Spleen (tissue), 11 donors: ENCODE measurements around the gene BARX1. TPM values are rescaled to one million over a fixed set of nuclear protein-coding genes. Genes with fewer than 3 reads are reported as not detected.
"Not testable (repeated sequence)": the region's sequence is repeated elsewhere in the genome, so short reads cannot be mapped to it uniquely, and the experiment has no call there.

Experiments
- DNase-seq: peaks from one replicate; pipeline ENCODE4 v3.0.0-alpha.2; 2020
- H3K27ac ChIP-seq, 8 donors: fragments of 200-600 bp; sonication (generic) in 7 of 8; 1 replicate in 4 of 8; 2 replicates in 4 of 8; pipeline versions ENCODE4 v1.5.0 to v1.8.0; 2016 to 2021; ENCODE audit warnings: inconsistent platforms in 4 of 8, mild to moderate bottlenecking in 4 of 8, moderate library complexity in 1 of 8
- H3K27me3 ChIP-seq, 7 donors: fragments of 200-600 bp; sonication (generic) in 6 of 7; replicated peaks in 1 of 7; 1 replicate in 4 of 7; 2 replicates in 3 of 7; pipeline versions ENCODE4 v1.5.0 to v1.8.0; 2016 to 2021; ENCODE audit warnings: inconsistent platforms in 3 of 7, mild to moderate bottlenecking in 1 of 7
- H3K36me3 ChIP-seq, 6 donors: fragments of 200-600 bp; sonication (generic) in 5 of 6; 1 replicate in 4 of 6; 2 replicates in 2 of 6; pipeline versions ENCODE4 v1.5.0 to v1.8.0; 2016 to 2021; ENCODE audit warnings: inconsistent platforms in 2 of 6
- H3K4me1 ChIP-seq, 6 donors: fragments of 200-600 bp; sonication (generic) in 5 of 6; 1 replicate in 3 of 6; 2 replicates in 3 of 6; pipeline versions ENCODE4 v1.5.0 to v1.8.0; 2016 to 2021; ENCODE audit warnings: inconsistent platforms in 3 of 6
- H3K4me3 ChIP-seq, 8 donors: fragments of 200-600 bp; sonication (generic) in 7 of 8; 1 replicate in 4 of 8; 2 replicates in 4 of 8; pipeline versions ENCODE4 v1.5.0 to v1.8.0; 2016 to 2021; ENCODE audit warnings: inconsistent platforms in 4 of 8, mild to moderate bottlenecking in 4 of 8, moderate library complexity in 2 of 8
- H3K9me3 ChIP-seq, 8 donors: fragments of 200-600 bp; sonication (generic) in 7 of 8; 1 replicate in 4 of 8; 2 replicates in 4 of 8; pipeline versions ENCODE4 v1.5.0 to v1.8.0; 2016 to 2021; ENCODE audit warnings: inconsistent platforms in 4 of 8
- POLR2A ChIP-seq, 3 donors: fragments of 450-650 bp; IDR thresholded peaks; one replicate each; pipeline ENCODE4 v1.5.1; 2017; ENCODE audit warnings: antibody characterized with exemption in 3 of 3, mild to moderate bottlenecking in 1 of 3
- POLR2AphosphoS5 ChIP-seq, 3 donors: sonication (generic); formaldehyde crosslinking; IDR thresholded peaks; one replicate each; pipeline ENCODE4 v1.5.1; 2017; ENCODE audit warnings: antibody characterized with exemption in 3 of 3
- WGBS, 5 donors: extraction: QIAGEN DNeasy Blood & Tissue Kit in 3 of 5; methylation state at CpG; one replicate each; pipeline versions ENCODE4 v1.1.5 to v1.1.7; 2013 to 2018; 5-methylcytosine and 5-hydroxymethylcytosine counted together
- intact Hi-C: fragments of 100-400 bp; cut with DNase I; formaldehyde crosslinking; loops from one replicate; pipeline ENCODE4 v1.15.0; 2023; ENCODE audit warnings: low total_unique reads
- polyA plus RNA-seq, 3 donors: library from polyadenylated mRNA; stranded (reverse); fragments of 200-250 nt; gene quantifications; one replicate each; pipeline ENCODE4 v1.2.1, GENCODE V29; 2013
- total RNA-seq, 7 donors: library from RNA; depleted of rRNA in 3 of 7; stranded (reverse); fragments of >200 nt in 3 of 7; fragmentation: NEBNext Ultra II Directional in 4 of 7; extraction: Animal tissue kit (Norgen Biotek cat#: 25700) in 4 of 7; gene quantifications; one replicate each; pipeline versions ENCODE4 v1.1.0 to v1.2.1, GENCODE V29; 2016 to 2021
- TF ChIP-seq, protein P1 (sequence below), 11 experiments: fragments of 200-600 bp in 7 of 11; fragments of 450-650 bp in 4 of 11; sonication (generic) in 4 of 11; IDR thresholded peaks in 8 of 11; conservative IDR thresholded peaks in 3 of 11; 1 replicate in 7 of 11; 2 replicates in 4 of 11; pipeline versions ENCODE4 v1.4.0 to v1.8.0; 2016 to 2021; ENCODE audit warnings: antibody characterized with exemption in 11 of 11, inconsistent platforms in 4 of 11, mild to moderate bottlenecking in 1 of 11
- donor health status: healthy with polysubstance abuse.
- donor health status: DM: no; HTN: no; CAD: no; lungs with moderate emphysema.
- donor health status: DM: no; HTN: no; CAD: no.
- donor health status: Bipolar disorder and iron deficiency.
- donor health status: healthy.
- donor health status: DM: no; HTN: no; CAD: no.
- donor health status: DM: yes; HTN: yes; CAD: no.

BARX1 gene
- total and polyA plus RNA-seq, 10 donors: 0.07 to 0.21 TPM; not detected in 8

GRCh38 chr9:93975262-93975661, 20.1 kb upstream of the BARX1 start:
- no peak for TF ChIP-seq POLR2AphosphoS5 (IDR thresholded peaks at IDR 0.05)
- TF ChIP-seq POLR2A (IDR thresholded peaks at IDR 0.05): no peak
- TF ChIP-seq, protein P1, sequence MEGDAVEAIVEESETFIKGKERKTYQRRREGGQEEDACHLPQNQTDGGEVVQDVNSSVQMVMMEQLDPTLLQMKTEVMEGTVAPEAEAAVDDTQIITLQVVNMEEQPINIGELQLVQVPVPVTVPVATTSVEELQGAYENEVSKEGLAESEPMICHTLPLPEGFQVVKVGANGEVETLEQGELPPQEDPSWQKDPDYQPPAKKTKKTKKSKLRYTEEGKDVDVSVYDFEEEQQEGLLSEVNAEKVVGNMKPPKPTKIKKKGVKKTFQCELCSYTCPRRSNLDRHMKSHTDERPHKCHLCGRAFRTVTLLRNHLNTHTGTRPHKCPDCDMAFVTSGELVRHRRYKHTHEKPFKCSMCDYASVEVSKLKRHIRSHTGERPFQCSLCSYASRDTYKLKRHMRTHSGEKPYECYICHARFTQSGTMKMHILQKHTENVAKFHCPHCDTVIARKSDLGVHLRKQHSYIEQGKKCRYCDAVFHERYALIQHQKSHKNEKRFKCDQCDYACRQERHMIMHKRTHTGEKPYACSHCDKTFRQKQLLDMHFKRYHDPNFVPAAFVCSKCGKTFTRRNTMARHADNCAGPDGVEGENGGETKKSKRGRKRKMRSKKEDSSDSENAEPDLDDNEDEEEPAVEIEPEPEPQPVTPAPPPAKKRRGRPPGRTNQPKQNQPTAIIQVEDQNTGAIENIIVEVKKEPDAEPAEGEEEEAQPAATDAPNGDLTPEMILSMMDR (IDR thresholded peaks at IDR 0.05 in 8 of 11, conservative IDR thresholded peaks at IDR 0.05 in 3 of 11): no peak
- H3K27me3 ChIP-seq: peaks cover 0 to 22% (median 0%) of the 10 kb centered on the region in 7 donors
- H3K9me3 ChIP-seq: peaks cover 0 to 28% (median 22%) of the 10 kb centered on the region in 8 donors
- intact Hi-C loops: no loop called here
- no peaks in the 10 kb centered on the region for H3K4me1 ChIP-seq
- DNase-seq: no peak
- no peak overlapping the region for H3K4me3 ChIP-seq
- no peaks in the 10 kb centered on the region for H3K36me3 ChIP-seq
- WGBS, 5 donors: 72 to 90% (median 83%) methylated on average over 7 of the region's 7 CpGs
- no peak overlapping the region for H3K27ac ChIP-seq

DNA sequence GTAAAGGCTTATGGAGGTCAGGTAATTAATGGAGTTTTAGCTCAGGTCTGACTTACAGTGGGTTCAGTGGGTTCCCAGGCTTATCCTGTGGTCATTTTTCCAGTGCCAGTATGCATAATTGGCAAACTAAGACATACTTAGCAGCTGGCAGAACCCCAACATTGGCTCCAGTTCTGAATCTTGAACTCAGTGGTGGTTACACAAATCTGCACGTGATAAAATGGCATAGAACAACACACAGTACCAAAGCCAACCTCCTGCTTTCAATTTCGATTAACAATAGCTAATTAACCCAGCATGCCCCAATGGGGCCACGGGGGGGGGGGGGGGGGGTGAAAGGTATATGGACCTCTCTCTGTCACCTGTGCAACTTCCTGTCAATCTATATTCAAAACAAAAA, 19.0 kb upstream of the BARX1 start:
- no peak overlapping the region for H3K4me3 ChIP-seq
- no peak for DNase-seq
- H3K27ac ChIP-seq: no peak overlapping the region
- no peaks in the 10 kb centered on the region for H3K4me1 ChIP-seq
- peaks cover 0 to 20% (median 0%) of the 10 kb centered on the region in 7 donors for H3K27me3 ChIP-seq
- TF ChIP-seq POLR2A (IDR thresholded peaks at IDR 0.05) (no peak), POLR2AphosphoS5 (IDR thresholded peaks at IDR 0.05) (no peak)
- TF ChIP-seq, protein P1 (IDR thresholded peaks at IDR 0.05 in 8 of 11, conservative IDR thresholded peaks at IDR 0.05 in 3 of 11): no peak
- peaks cover 0 to 28% (median 22%) of the 10 kb centered on the region in 8 donors for H3K9me3 ChIP-seq
- H3K36me3 ChIP-seq: no peaks in the 10 kb centered on the region
- intact Hi-C loops: no loop called here
- 31 to 75% (median 59%) methylated on average over 3 of the region's 3 CpGs for WGBS, 5 donors

- H3K4me3 ChIP-seq, intact Hi-C loops, H3K36me3 ChIP-seq, DNase-seq, H3K27ac ChIP-seq, H3K4me1 ChIP-seq: not testable (repeated sequence)
- 82 to 98% (median 86%) methylated on average over 3 of the region's 3 CpGs for WGBS, 5 donors
- Histone ChIP-seq H3K9me3 (peaks cover 0 to 28% (median 22%) of the 10 kb centered on the region in 8 donors), H3K27me3 (peaks cover 0 to 21% (median 0%) of the 10 kb centered on the region in 7 donors)
These were observed 17.5 kb upstream of the BARX1 start for GRCh38 chr9:93972655-93973054.

DNA sequence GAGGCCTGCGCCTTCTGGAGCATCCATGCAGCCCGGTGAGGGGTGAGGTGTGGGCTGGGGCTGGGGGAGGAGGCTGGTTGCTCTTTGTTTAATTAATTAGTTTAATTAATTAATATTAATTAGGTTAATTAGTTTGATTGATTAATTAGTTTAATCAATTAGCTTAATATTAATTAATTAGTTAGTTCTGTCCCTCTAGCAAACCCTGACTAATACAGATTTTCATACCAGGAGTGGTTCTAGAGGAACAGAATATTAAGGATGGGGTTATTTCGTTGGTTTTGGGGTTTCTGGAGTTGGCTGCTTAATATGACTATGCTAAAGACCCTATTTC, 14.1 kb upstream of the BARX1 start:
- TF ChIP-seq, protein P1 (IDR thresholded peaks at IDR 0.05 in 8 of 11, conservative IDR thresholded peaks at IDR 0.05 in 3 of 11): no peak
- TF ChIP-seq POLR2AphosphoS5 (IDR thresholded peaks at IDR 0.05) (no peak), POLR2A (IDR thresholded peaks at IDR 0.05) (no peak)
- Histone ChIP-seq H3K36me3 (no peaks in the 10 kb centered on the region), H3K27me3 (peaks cover 0 to 52% (median 0%) of the 10 kb centered on the region in 7 donors), H3K4me1 (no peaks in the 10 kb centered on the region), H3K27ac (no peak overlapping the region), H3K4me3 (no peak overlapping the region), H3K9me3 (peaks cover 0 to 28% (median 22%) of the 10 kb centered on the region in 8 donors)
- 84 to 96% (median 91%) methylated on average over 3 of the region's 3 CpGs for whole genome bisulfite sequencing, 5 donors
- intact Hi-C loops: loop anchor here (10.0 kb wide), 1 partner anchor 804 kb away; no protein-coding TSS in a partner anchor
- no peak for DNase-seq
